Measurements from ENCODE around the gene INPP5F. TPM values are rescaled to one million over a fixed set of nuclear protein-coding genes. Genes with fewer than 3 reads are reported as not detected.

INPP5F gene
- total and polyA plus RNA-seq, 2 of the 13 experiments (the other 11 are each of a cell fraction or from before 2014, with no cell fraction given) = 12.5 to 15.7 TPM

- TF ChIP-seq ZNF260 (CRISPR knock-in tag; IDR thresholded peaks at IDR 0.05; ENCODE audit: borderline replicate concordance, low read depth) (no peak), TP53 (CRISPR knock-in tag; conservative IDR thresholded peaks at IDR 0.05) (no peak), ZBTB7B (CRISPR knock-in tag; IDR thresholded peaks at IDR 0.05) (peak; percentile 6; the same call in 1 of the 2 replicates), NR2C2 (CRISPR knock-in tag; IDR thresholded peaks at IDR 0.05; ENCODE audit: borderline replicate concordance) (0 out of 2 replicates have a peak, but pooled peaks have one; percentile 10), KDM5B (CRISPR knock-in tag; IDR thresholded peaks at IDR 0.05; ENCODE audit: borderline replicate concordance) (0 out of 2 replicates have a peak, but pooled peaks have one; percentile 26), HHEX (CRISPR knock-in tag; IDR thresholded peaks at IDR 0.05) (no peak), ZNF3 (CRISPR knock-in tag; IDR thresholded peaks at IDR 0.05) (no peak), ATRX (CRISPR knock-in tag; IDR thresholded peaks at IDR 0.05; ENCODE audit: borderline replicate concordance) (no peak), ZSCAN20 (CRISPR knock-in tag; IDR thresholded peaks at IDR 0.05; ENCODE audit: borderline replicate concordance) (peak; percentile 46; the same call in 1 of the 2 replicates), LBX2 (CRISPR knock-in tag; IDR thresholded peaks at IDR 0.05; ENCODE audit: borderline replicate concordance) (0 out of 2 replicates have a peak, but pooled peaks have one; percentile 64), ZNF781 (CRISPR knock-in tag; IDR thresholded peaks at IDR 0.05; ENCODE audit: borderline replicate concordance, not compliant biosample characterization) (no peak), ZNF777 (CRISPR knock-in tag; IDR thresholded peaks at IDR 0.05) (peak; percentile 24; the same call in 1 of the 2 replicates), HNRNPLL (IDR thresholded peaks at IDR 0.05; ENCODE audit: low read depth, low read length, poor library complexity, severe bottlenecking) (peak; percentile 71), IKZF4 (CRISPR knock-in tag; IDR thresholded peaks at IDR 0.05; ENCODE audit: borderline replicate concordance, low read depth, not compliant biosample characterization) (no peak), ZKSCAN8 (CRISPR knock-in tag; IDR thresholded peaks at IDR 0.05; ENCODE audit: borderline replicate concordance) (no peak), THAP8 (CRISPR knock-in tag; IDR thresholded peaks at IDR 0.05; ENCODE audit: borderline replicate concordance) (peak; percentile 31; the same call in 1 of the 2 replicates), ZNF547 (CRISPR knock-in tag; IDR thresholded peaks at IDR 0.05) (0 out of 2 replicates have a peak, but pooled peaks have one; percentile 33), RAD21 (CRISPR knock-in tag; IDR thresholded peaks at IDR 0.05) (peak; percentile 57), AKAP8 (CRISPR knock-in tag; IDR thresholded peaks at IDR 0.05) (no peak), KDM5A (IDR thresholded peaks at IDR 0.05; ENCODE audit: borderline replicate concordance, low read length) (0 out of 2 replicates have a peak, but pooled peaks have one; percentile 32), SKI (IDR thresholded peaks at IDR 0.05; ENCODE audit: partially characterized antibody) (peak; percentile 14), RFXANK (CRISPR knock-in tag; IDR thresholded peaks at IDR 0.05) (no peak), ZFP36 (IDR thresholded peaks at IDR 0.05; ENCODE audit: borderline replicate concordance, low read depth, low read length, partially characterized antibody) (no peak), EP300 (IDR thresholded peaks at IDR 0.05; ENCODE audit: low read depth in 2 of 2, low read length in 2 of 2) (peak in 1 of 2 experiments; percentile 12; a peak in 1 of 4 replicates), EP300 (CRISPR knock-in tag; IDR thresholded peaks at IDR 0.05; ENCODE audit: borderline replicate concordance) (no peak), TEAD2 (CRISPR knock-in tag; IDR thresholded peaks at IDR 0.05) (no peak), ZNF770 (CRISPR knock-in tag; IDR thresholded peaks at IDR 0.05) (0 out of 2 replicates have a peak, but pooled peaks have one; percentile 19), ZNF644 (CRISPR knock-in tag; IDR thresholded peaks at IDR 0.05; ENCODE audit: low read depth) (no peak)
These were observed at the start of gene INPP5F (continued) for GRCh38 chr10:119725828-119726675.
